Liver (tissue), 9 donors: ENCODE measurements around the gene CDX1. TPM values are rescaled to one million over a fixed set of nuclear protein-coding genes. Genes with fewer than 3 reads are reported as not detected.
A peak's percentile ranks its signal among the peaks of the same experiment; 100 is the strongest.

Experiments
- DNase-seq: peaks from one replicate; pipeline ENCODE4 v3.0.0-alpha.2; 2017; ENCODE audit warnings: low spot score
- H3K27ac ChIP-seq, 2 donors: one replicate each; pipeline ENCODE4 v1.7.0; 2013; ENCODE audit warnings: inconsistent platforms in 2 of 2, low read length in 2 of 2, control low read depth in 1 of 2, low read depth in 1 of 2, mild to moderate bottlenecking in 1 of 2
- H3K27me3 ChIP-seq, 4 donors: one replicate each; pipeline versions ENCODE4 v1.6.1 to v1.7.0; 2013; ENCODE audit warnings: low read length in 3 of 4, inconsistent platforms in 1 of 4, mild to moderate bottlenecking in 1 of 4, moderate library complexity in 1 of 4; ENCODE audit not compliant: control insufficient read depth in 4 of 4, insufficient read depth in 4 of 4
- H3K36me3 ChIP-seq, 4 donors: one replicate each; pipeline versions ENCODE4 v1.6.1 to v1.7.0; 2013; ENCODE audit warnings: low read length in 3 of 4, mild to moderate bottlenecking in 3 of 4, low read depth in 1 of 4, moderate library complexity in 1 of 4; ENCODE audit not compliant: control insufficient read depth in 4 of 4, insufficient read depth in 3 of 4
- H3K4me1 ChIP-seq, 4 donors: one replicate each; pipeline versions ENCODE4 v1.6.1 to v1.7.0; 2013; ENCODE audit warnings: low read length in 3 of 4, mild to moderate bottlenecking in 3 of 4, moderate library complexity in 1 of 4; ENCODE audit not compliant: control insufficient read depth in 4 of 4, insufficient read depth in 4 of 4
- H3K4me3 ChIP-seq, 3 donors: one replicate each; pipeline versions ENCODE4 v1.6.1 to v1.7.0; 2013; ENCODE audit warnings: low read length in 3 of 3, control low read depth in 1 of 3, low read depth in 1 of 3, mild to moderate bottlenecking in 1 of 3
- H3K9ac ChIP-seq, 2 donors: one replicate each; pipeline ENCODE4 v1.7.0; 2013; ENCODE audit warnings: low read length in 2 of 2, mild to moderate bottlenecking in 2 of 2, moderate library complexity in 2 of 2, control low read depth in 1 of 2, low read depth in 1 of 2
- H3K9me3 ChIP-seq, 4 donors: one replicate each; pipeline versions ENCODE4 v1.6.1 to v1.7.0; 2013; ENCODE audit warnings: low read length in 3 of 4; ENCODE audit not compliant: control insufficient read depth in 4 of 4
- CTCF ChIP-seq: fragments of 150-350 bp; IDR thresholded peaks from 2 replicates; pipeline ENCODE4 v1.5.1; 2017; ENCODE audit warnings: improper control_type of control experiment, low read depth, low read length; ENCODE audit not compliant: missing input control
- FOXA1 ChIP-seq: IDR thresholded peaks from 2 replicates; pipeline ENCODE4 v1.6.1; 2016; ENCODE audit warnings: antibody characterized with exemption
- HNF4A ChIP-seq, 2 donors: conservative IDR thresholded peaks; 2 replicates each; pipeline ENCODE4 v1.6.1; 2016; ENCODE audit warnings: antibody characterized with exemption in 2 of 2, mild to moderate bottlenecking in 2 of 2
- HNF4G ChIP-seq: IDR thresholded peaks from 2 replicates; pipeline ENCODE4 v1.6.1; 2016; ENCODE audit warnings: antibody characterized with exemption
- NR2F2 ChIP-seq: IDR thresholded peaks from 2 replicates; pipeline ENCODE4 v1.6.1; 2016; ENCODE audit warnings: antibody characterized with exemption
- RAD21 ChIP-seq, 2 donors: IDR thresholded peaks; 2 replicates each; pipeline ENCODE4 v1.6.1; 2016; ENCODE audit warnings: antibody characterized with exemption in 2 of 2, mild to moderate bottlenecking in 2 of 2
- REST ChIP-seq: IDR thresholded peaks from 2 replicates; pipeline ENCODE4 v1.6.1; 2016; ENCODE audit warnings: antibody characterized with exemption, mild to moderate bottlenecking
- RXRA ChIP-seq, 2 donors: IDR thresholded peaks; 2 replicates each; pipeline ENCODE4 v1.6.1; 2017 to 2018; ENCODE audit warnings: antibody characterized with exemption in 2 of 2, mild to moderate bottlenecking in 1 of 2
- TAF1 ChIP-seq: conservative IDR thresholded peaks from 2 replicates; pipeline ENCODE4 v1.6.1; 2016; ENCODE audit warnings: antibody characterized with exemption, mild to moderate bottlenecking
- ZBTB33 ChIP-seq: IDR thresholded peaks from 2 replicates; pipeline ENCODE4 v1.6.1; 2016; ENCODE audit warnings: antibody characterized with exemption
- whole genome bisulfite sequencing: extraction: QIAGEN DNeasy Blood & Tissue Kit; methylation state at CpG from one replicate; pipeline ENCODE4 v1.1.7; 2013; 5-methylcytosine and 5-hydroxymethylcytosine counted together
- polyA plus RNA-seq, 2 donors: library from polyadenylated mRNA; stranded (reverse) in 1 of 2; unstranded in 1 of 2; fragments of 200-250 nt in 1 of 2; fragments of >200 nt in 1 of 2; fragmentation: Nextera tagmentation in 1 of 2; extraction: Ambion mirVana in 1 of 2; gene quantifications; one replicate each; pipeline versions ENCODE4 v1.2.1 to v1.2.3, GENCODE V29; 2013 to 2015
- total RNA-seq, 2 donors: library from RNA; depleted of rRNA; stranded (reverse); fragments of >200 nt; gene quantifications; one replicate each; pipeline ENCODE4 v1.2.3, GENCODE V29; 2014
- TF ChIP-seq, protein P1 (sequence below): IDR thresholded peaks from 2 replicates; pipeline ENCODE4 v1.6.1; 2016; ENCODE audit warnings: antibody characterized with exemption
- donor health status: healthy.
- donor health status: healthy.
- donor health status: healthy.
- donor health status: healthy.
- donor health status: healthy.

CDX1 gene
- total and polyA plus RNA-seq, 4 donors, result not detected

DNA sequence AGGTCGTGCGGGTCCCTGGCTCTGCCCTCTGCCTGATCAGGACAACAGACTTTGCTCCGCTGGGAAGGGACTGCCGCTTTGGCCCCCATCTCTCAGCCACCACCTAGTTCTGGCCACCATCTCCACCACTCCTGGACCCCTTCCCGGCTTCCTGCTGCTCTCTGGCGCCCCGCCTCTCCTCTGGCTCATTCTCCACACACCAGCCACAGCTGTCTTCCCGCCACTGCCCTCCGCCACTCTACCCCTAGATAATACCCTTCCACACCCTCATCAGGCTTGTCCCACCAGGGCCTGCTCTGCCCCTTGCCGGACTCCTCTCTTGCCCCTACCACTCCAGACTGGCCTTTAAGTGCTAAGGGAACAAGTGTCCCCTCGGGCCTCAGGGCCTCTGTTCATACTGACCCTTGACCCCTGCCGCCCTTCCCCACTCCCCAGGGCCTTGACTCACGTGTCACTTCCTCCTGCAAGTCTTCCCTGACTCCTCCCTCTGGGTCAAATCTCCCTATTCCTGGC is 3.0 kb upstream of the CDX1 start:
- Histone ChIP-seq H3K9me3 (no peaks in the 10 kb centered on the region), H3K4me3 (no peak overlapping the region), H3K9ac (no peak overlapping the region), H3K4me1 (peaks cover 0 to 4% (median 0%) of the 10 kb centered on the region in 4 donors), H3K27me3 (peaks cover 0 to 4% (median 0%) of the 10 kb centered on the region in 4 donors), H3K36me3 (no peaks in the 10 kb centered on the region), H3K27ac (no peak overlapping the region)
- TF ChIP-seq CTCF (no peak), NR2F2 (peak; percentile 31)
- 62% methylated on average over 13 of the region's 13 CpGs for WGBS
- no peak for DNase-seq

DNA sequence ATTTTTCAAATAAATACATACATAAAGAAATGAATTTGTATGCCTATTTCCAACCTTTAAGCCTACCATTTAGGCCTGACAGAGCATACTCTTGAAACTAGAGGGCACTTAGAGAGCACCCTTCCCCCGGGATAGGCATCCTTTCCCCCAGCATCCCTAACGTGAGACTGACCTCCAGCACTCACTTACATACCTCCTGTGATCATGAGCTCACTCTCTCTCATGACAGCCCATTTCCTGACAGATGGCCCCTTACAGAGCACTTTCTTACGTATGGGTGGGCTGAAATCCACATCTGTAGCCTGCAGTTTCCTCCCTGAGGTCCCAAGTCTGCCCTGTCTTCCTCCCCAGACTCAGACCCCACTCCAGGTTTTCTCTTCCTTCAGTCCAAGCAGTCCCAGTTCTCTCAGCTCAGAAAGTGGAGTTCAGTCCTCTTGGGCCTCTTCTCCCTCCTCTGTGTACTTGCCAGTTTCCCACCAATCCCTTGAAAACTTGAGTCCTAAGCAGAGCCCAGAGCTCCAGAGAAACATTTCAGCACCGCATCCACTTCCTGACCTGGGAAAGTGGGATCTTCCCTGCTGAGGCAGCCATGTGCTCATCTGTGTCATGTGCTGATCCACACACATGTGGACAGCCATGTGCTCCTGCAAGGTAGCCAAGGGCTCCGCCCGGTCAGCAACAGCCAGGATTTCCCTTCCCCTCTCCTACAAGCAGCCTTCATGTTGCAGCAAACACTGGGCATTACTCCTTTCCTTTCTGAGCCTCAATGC is 2.2 kb upstream of the CDX1 start:
- no peak for DNase-seq
- Histone ChIP-seq H3K9ac (no peak overlapping the region), H3K27me3 (peaks cover 0 to 4% (median 0%) of the 10 kb centered on the region in 4 donors), H3K4me3 (no peak overlapping the region), H3K4me1 (peaks cover 0 to 4% (median 0%) of the 10 kb centered on the region in 4 donors), H3K36me3 (no peaks in the 10 kb centered on the region), H3K27ac (no peak overlapping the region), H3K9me3 (no peaks in the 10 kb centered on the region)
- TF ChIP-seq HNF4G (no peak), REST (no peak), TAF1 (no peak), RXRA (IDR thresholded peaks at IDR 0.05) (no peak), FOXA1 (no peak), RAD21 (IDR thresholded peaks at IDR 0.05) (no peak), ZBTB33 (no peak), HNF4A (conservative IDR thresholded peaks at IDR 0.05) (no peak)
- TF ChIP-seq, protein P1, sequence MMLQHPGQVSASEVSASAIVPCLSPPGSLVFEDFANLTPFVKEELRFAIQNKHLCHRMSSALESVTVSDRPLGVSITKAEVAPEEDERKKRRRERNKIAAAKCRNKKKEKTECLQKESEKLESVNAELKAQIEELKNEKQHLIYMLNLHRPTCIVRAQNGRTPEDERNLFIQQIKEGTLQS, result no peak
- 78% methylated on average over 6 of the region's 6 CpGs for WGBS
